SK-N-MC (cell line): ENCODE measurements around the gene NDUFS7.
A peak's percentile ranks its signal among the peaks of the same experiment; 100 is the strongest.

ENCODE experiments used
- DNase-seq: peaks from one replicate; pipeline ENCODE4 v3.0.0-alpha.2; 2011; ENCODE audit warnings: low read depth, low spot score
- H3K27ac ChIP-seq: fragments of 200-600 bp; sonication (generic); 2 replicates; pipeline ENCODE4 v1.5.1; 2016; ENCODE audit warnings: mixed run types
- H3K36me3 ChIP-seq: fragments of 200-600 bp; sonication (generic); 2 replicates; pipeline ENCODE4 v1.6.1; 2017; ENCODE audit warnings: antibody characterized with exemption, low read length, mixed read lengths; ENCODE audit not compliant: insufficient read depth
- H3K4me3 ChIP-seq: fragments of 200-600 bp; sonication (generic); 2 replicates; pipeline ENCODE4 v1.5.1; 2016
- H3K9ac ChIP-seq: fragments of 200-600 bp; sonication (generic); 2 replicates; pipeline ENCODE4 v1.8.0; 2017; ENCODE audit warnings: mixed run types, mixed read lengths; ENCODE audit not compliant: insufficient read length
- H3K9me3 ChIP-seq: fragments of 200-600 bp; sonication (generic); 2 replicates; pipeline ENCODE4 v1.6.1; 2017; ENCODE audit warnings: low read depth, mild to moderate bottlenecking, antibody characterized with exemption, low read length, moderate library complexity, mixed read lengths
- EZH2 ChIP-seq: fragments of 200-600 bp; sonication (generic); IDR thresholded peaks from one replicate; pipeline ENCODE4 v1.6.1; 2017; ENCODE audit warnings: antibody characterized with exemption
- FOXP2 ChIP-seq: optimal IDR thresholded peaks from 2 replicates; pipeline ENCODE3; 2011; ENCODE audit warnings: mild to moderate bottlenecking, moderate library complexity; ENCODE audit not compliant: insufficient read depth; ENCODE audit errors: extremely low read length, control extremely low read depth
- POLR2AphosphoS5 ChIP-seq: IDR thresholded peaks from 2 replicates; pipeline ENCODE4 v1.6.1; 2012; ENCODE audit warnings: mild to moderate bottlenecking, low read depth, low read length, borderline replicate concordance

NDUFS7 gene

DNA sequence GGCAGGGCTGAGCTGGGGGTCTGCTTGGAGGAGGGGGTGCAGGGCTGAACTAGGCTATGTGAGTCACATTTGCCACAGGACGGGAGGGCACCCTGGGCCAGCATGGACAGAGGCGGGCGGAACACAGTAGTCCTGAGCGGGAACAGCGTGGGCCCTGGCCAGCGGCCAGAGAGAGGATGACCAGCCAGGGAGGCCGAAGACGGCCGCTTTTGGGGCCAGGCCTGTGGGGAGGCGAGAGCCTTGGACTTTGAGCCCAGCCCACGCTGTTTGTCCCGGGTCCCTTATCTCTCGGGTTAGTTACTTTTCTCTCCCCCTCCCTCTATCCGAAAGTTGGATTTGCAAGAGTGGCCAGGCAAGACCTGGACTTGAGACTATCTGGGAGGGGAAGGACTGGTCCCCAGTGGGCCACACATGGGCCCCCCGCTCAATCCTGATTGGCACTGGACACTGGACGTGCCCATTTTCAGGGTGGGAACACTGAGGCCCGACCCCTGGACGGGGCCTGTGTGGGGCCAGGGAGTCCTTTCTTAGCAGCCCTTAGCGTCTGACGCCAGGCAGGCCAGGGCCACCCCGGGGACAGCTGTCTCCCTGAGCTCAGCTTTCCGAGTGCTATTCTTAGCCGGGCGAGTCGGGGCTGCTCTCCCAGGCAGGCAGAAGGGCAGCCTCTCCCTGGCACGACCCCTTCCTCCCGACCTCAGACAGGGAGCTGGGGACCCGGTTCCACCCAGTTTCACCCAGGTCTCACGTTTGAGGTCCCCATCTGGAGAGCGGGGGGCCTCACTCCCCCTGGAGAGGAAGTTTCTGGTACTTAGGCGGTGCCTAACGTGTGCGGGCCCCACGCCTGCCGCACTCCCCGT is 16.8 kb downstream of the NDUFS7 start:
- no peak for DNase-seq

DNA sequence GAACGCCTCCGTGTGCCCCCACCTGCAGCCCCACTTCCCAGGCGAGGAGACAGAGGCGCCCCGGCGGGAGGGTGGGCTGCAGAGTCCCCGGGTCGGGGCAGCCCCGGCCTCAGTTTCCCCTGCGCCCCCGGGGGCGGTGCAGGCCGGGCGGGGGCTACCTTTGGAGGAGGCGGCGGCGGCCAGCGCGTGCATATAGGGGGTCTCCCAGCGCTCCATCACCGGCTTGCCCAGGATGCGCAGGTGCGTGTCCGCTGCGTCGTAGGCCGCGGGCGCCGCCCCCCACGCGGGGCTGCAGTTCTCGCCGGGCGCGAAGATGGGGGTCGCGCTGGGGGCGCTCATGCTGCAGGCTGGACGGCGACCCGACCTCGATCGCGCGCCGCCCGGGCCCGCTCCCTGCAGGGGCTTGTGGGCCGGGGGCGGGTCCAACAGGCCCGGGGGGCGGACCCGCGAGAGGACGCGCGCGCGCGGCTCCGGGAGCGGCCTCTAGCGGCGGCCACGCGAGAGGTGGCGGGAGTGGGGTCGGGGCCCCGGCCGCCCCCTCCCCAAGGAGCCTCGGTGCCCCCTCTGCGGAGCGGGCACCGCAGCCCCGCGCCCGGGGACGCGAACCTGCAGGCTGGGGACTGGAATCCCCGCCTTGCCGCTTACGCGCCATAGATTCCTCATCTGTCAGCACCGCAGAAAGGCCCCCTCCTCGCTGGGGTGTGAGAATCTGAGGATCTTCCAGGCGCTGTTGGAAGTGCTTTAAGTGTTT is 17.6 kb downstream of the NDUFS7 start, which contains the start of gene GAMT:
Gene GAMT (minus strand): TSS at position 405 of the 751 bp plus-strand sequence. CDS start 66 bp downstream, at position 339.
- TF ChIP-seq POLR2AphosphoS5 (peak; percentile 53; the same call in 1 of the 2 replicates), FOXP2 (no peak), EZH2 (no peak)
- no peak for DNase-seq
- Histone ChIP-seq H3K4me3 (peak within 1 kb of the TSS; percentile 90), H3K9me3 (no peaks in the 10 kb centered on the region), H3K9ac (peak within 1 kb of the TSS; percentile 78), H3K27ac (no peak within 1 kb of the TSS), H3K36me3 (no peaks in the 10 kb centered on the region)

More for the DNA sequence above, 16.8 kb downstream of the NDUFS7 start:
- no peaks in the 10 kb centered on the region for H3K9me3 ChIP-seq
- TF ChIP-seq POLR2AphosphoS5 (no peak), EZH2 (no peak), FOXP2 (no peak)
- H3K27ac ChIP-seq: no peak overlapping the region
- H3K9ac ChIP-seq: peak overlapping the region; percentile 78
- no peaks in the 10 kb centered on the region for H3K36me3 ChIP-seq
- peak overlapping the region; percentile 90 for H3K4me3 ChIP-seq

DNA sequence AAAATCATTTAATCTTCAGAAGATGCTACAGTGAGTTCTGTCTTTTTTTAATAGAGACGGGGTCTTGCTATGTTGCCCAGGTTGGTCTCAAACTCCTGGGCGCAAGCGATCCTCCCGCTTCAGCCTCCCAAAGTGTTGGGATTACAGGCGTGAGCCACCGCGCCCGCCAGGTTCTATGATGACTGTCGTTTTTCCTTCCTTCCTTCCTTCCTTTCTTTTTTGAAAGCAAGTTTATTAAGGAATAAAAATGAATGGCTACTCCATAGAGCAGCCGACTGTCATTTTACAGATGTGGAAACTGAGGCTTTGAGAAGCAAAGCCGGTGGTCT is 18.1 kb downstream of the NDUFS7 start:
- Histone ChIP-seq H3K9ac (peak overlapping the region; percentile 74), H3K27ac (no peak overlapping the region), H3K36me3 (no peaks in the 10 kb centered on the region), H3K9me3 (no peaks in the 10 kb centered on the region), H3K4me3 (peak overlapping the region; percentile 90)
- TF ChIP-seq POLR2AphosphoS5 (no peak), EZH2 (no peak), FOXP2 (no peak)
- DNase-seq: no peak

DNA sequence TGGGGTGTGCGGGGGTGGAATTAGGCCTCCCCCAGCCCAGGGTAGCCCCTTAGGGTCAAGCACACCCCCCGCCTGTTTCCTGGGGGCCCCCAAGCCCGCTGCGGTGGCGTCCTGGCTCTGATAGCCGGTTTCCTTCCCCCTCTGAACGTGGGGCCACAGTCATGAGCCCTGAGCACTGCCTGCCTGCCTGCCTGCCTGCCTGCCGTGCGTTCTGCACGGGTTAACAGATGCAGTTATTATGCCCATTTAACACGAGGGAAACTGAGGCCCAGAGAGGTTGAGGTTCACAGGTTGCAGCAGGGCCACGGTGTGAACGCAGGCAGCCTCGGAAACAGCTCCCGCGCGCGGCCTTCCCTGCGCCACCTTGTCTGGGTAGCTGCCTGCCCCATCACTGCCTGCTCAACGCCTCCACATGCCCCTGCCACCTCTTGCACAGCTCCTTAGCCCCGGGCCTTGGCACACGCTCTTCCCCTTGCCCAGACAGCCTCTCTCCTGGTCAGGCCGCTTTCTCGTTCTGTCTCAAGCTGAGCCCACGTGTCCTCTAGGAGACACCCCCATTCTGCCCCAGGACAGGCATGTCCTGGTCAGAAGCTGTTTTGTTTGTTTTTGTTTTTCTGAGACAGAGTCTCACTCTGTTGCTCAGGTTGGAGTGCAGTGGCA is 18.8 kb downstream of the NDUFS7 start:
- Histone ChIP-seq H3K27ac (no peak overlapping the region), H3K4me3 (no peak overlapping the region), H3K36me3 (no peaks in the 10 kb centered on the region), H3K9ac (no peak overlapping the region), H3K9me3 (no peaks in the 10 kb centered on the region)
- TF ChIP-seq FOXP2 (no peak), EZH2 (no peak), POLR2AphosphoS5 (no peak)
- no peak for DNase-seq

DNA sequence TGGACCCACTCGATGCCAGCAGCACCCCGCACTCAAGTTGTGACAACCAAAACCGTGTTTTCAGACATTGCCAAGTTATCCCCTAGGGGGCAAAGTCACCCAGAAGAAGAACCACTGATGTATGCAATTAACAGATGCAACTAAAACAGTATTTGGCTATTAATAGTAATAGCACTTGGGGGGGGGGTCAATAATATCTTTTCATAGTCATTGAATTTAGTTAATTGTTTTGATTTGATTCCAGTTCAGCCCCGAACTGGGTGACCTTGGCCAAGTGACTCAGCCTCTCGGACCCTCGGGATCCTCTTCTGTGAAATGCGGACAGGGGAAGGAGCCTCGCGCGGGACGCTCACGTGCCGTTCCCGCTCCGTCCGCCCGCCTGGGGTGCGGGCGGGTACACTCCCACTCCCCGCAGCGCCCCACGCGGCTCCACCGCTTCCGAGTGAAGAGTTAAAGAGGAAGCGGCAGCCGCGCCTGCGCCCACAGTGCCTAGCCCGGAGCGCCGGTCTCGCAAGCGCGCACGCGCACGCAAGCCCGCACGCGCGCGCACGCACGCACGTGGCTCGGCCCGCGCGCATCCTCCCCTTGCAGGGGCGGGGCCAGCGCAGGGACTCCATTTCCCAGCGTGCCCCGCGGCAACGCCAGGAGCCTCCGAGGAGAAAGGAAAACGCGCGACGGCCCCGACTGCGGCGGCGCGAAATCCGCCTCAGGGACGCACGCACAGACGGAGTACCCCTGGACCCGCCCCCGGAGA is 23.2 kb downstream of the NDUFS7 start:
- TF ChIP-seq POLR2AphosphoS5: peak; percentile 69; the same call in 1 of the 2 replicates
- no peak for TF ChIP-seq FOXP2
- no peak for TF ChIP-seq EZH2
- peak overlapping the region; percentile 90 for H3K4me3 ChIP-seq
- no peaks in the 10 kb centered on the region for H3K9me3 ChIP-seq
- peaks cover 21% of the 10 kb centered on the region for H3K36me3 ChIP-seq
- H3K9ac ChIP-seq: peak overlapping the region; percentile 62
- peak; percentile 77 for DNase-seq
- H3K27ac ChIP-seq: peak overlapping the region; percentile 86

DNA sequence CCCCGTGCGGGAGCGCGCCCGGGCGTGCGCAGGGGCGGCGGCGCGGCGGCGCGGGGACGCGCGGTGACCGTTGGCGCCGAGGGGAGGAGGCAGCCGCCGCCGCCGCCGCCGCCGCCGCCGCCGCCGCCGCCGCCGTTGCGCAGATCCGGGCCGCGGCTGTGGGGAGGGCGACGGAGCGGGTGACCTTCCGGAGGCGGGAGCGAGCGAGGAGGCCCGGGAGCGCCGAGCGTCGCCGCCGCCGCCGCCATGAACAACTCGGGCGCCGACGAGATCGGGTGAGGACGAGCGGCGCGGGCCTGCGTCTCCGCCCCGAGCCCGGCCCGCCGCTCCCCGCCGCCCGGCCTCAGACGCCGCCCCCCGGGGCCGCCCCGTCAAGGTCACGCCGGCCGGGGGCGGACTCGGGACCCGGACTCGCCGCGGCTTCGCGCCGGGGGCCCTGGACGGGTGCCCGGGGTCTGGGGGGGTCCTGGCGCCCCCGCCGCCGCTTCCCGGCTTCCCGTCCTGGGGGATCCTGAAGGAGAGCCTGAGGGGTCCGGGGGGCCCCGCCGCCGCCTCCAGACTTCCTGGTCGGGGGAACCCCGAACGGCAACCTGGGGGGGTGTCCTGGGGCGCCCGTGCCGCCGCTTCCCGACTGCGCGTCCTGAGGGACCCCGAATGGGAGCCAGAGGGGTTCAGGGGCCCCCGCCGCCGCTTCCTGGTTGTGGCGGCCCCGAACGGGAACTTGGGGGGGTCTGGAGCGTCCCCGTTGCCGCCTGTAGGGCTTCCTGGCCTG is 24.0 kb downstream of the NDUFS7 start, which contains the start of gene DAZAP1:
Gene DAZAP1 (plus strand): TSS at position 59 of the 772 bp plus-strand sequence. CDS start 188 bp downstream, at position 247.
- no peak for DNase-seq
- no peak for TF ChIP-seq POLR2AphosphoS5
- TF ChIP-seq FOXP2: no peak
- TF ChIP-seq EZH2: no peak
- H3K27ac ChIP-seq: peak within 1 kb of the TSS; percentile 94
- peak within 1 kb of the TSS; percentile 99 for H3K9ac ChIP-seq
- H3K36me3 ChIP-seq: peaks cover 23% of the 10 kb centered on the region
- peak within 1 kb of the TSS; percentile 96 for H3K4me3 ChIP-seq
- H3K9me3 ChIP-seq: no peaks in the 10 kb centered on the region
